ENCODE results near the gene PTPN5.
"Not testable (repeated sequence)": the region's sequence is repeated elsewhere in the genome, so short reads cannot be mapped to it uniquely, and the experiment has no call there.

PTPN5 gene

GRCh38 chr11:18791207-18791968 lies at the start of gene PTPN5:
Gene PTPN5, minus strand, starts transcription at chr11:18791798. Its CDS starts 19,840 bp downstream, at chr11:18771958.
- no peak for DNase-seq (ENCODE audit: low read depth)

DNA sequence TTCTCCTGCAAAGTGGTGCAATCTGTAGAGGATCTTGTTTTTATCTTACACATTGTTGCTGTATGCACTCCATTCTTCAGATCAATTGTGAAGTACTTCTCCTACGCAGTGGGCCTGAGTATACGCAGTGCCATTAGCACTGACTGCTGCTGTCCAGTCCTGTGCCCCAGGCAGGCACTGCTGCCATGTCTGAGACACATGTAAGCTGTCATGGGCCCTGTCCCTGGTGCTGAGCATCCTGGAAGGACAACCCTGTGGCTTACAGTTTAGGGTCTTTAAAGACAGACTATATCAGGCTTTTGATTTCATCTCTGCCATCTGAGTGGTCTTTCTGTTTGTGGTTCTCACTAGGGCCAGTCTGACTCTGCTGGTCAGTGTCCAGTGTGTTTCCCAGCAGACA lies 44.8 kb upstream of the PTPN5 start:
- DNase-seq (ENCODE audit: low read depth), result no peak

DNA sequence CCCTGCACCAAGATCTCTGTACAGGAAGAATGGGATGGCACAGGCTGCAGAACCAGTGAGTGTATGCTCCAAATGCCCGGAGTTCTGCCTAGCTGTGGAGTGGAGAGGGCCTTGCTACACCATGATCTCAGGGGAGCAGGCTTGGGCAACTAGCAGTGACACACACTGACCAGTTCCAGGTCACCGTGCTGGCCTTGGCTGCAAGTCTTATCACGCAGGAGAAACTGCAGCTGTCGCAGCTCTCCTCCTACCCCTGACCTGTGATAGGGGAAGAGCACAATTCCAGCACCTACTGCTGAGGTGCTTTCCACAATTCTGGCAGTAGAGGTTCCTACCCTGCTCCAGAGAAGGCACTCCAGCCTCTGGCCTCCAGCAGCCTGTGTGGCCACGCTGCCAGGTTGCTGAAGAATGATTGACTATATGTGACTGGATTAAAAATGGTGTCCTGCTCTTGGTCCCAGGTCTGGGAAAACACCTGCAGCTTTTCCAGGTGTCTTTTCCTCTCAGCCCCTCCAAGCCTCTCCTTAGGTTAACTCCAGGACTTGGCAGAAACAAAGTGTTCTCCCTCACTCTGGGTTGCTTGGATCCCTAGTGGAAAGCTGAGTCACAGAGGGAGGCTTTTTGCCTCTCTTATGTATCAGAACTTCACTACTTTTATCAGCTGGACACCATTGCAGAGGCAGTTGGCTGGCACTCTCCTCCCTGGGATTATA lies 43.3 kb upstream of the PTPN5 start:
- DNase-seq (ENCODE audit: low read depth), result no peak

DNA sequence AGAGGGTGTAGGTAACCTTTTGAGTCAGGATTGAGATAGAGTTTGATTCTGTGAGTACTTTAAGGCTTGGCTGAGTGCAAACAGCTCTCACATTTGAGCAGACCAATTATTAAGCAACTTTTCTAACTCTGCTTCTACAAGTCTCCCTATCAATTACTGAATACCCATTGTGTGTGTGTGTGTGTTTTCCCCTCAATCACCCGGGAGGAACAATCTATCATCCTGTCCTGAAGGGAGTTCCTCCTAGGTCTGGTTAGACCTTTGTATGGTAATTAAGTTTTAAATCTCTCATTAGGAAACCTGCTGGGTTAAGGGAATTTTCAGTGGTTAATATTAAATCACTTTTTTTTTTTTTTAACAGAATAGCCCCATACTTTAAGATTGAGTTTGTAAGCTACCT lies 28.6 kb upstream of the PTPN5 start:
- DNase-seq (ENCODE audit: low read depth), result not testable (repeated sequence)

- DNase-seq (ENCODE audit: low read depth), result no peak
These were observed 12.8 kb upstream of the PTPN5 start for GRCh38 chr11:18804199-18804999.

DNA sequence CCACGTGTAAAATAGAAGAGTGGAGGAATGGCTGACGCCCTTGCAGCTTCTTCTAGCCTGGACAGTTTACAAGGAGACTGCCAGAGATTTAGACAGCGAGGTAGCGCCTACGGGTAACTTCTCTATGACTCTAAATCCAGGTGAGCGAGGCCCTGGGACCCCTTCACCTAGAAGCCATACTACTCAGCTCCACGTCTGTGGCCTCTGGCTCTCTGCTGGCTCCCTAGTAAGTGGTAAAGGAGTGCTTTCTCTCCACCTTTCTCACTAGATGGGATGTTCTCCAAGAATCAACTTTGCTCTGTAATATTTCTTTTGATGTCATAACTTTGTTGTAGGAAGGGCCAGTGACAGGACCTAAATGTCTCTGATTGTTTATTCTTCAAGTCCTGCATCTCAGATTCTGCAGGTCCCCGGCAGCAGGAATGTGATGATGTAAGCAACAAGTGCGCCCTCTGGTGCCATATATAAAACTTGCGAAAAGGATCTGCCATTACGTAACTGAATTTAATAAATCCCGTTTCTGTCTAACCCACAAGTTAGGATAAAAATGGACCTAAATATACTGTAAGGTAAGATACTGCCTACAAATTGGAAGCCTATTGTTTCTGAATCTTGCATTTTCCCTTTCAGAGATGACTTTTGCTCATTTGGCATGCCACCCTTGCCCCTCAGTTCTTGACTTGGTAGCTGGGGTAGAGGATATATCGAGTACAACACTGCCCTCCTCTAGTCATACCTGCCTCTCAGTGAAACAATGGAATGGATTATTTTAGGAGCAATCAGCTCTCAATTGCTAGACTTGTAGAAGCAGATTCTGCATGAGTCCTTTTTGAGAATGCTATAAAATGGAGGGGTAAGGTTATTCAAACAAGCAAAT lies 11.0 kb upstream of the PTPN5 start:
- DNase-seq (ENCODE audit: low read depth), result no peak

DNA sequence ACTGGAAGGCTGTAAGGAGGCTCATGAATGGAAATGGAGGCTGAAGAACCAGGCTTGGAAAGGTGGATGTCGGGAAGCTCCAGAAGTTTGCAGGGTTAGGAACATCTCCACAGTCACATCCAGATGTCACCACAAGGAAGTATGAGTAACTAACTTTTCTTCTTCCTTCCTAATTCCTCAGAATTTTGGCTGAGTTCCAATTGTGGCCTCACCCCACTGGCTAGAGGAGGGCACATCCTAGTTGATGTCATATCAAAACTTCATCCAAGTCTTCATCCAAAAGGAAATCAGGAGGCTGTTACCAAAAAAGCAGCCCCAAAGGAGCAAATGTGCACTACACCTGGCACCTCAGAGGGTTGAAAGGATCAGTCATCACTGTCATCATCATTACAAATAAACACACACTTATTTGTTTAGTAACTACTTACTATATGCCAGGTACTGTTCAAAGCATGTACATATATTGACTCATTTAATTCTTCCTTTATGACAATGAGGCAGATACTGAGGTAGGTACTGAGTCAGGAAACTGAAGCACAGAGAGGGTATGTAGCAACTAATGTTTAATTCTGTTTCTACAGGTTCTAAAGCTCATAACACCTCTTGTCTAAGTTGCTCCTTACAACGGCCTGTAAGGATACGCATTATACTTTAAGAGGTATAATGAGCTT lies 7.3 kb upstream of the PTPN5 start:
- DNase-seq (ENCODE audit: low read depth), result no peak

DNA sequence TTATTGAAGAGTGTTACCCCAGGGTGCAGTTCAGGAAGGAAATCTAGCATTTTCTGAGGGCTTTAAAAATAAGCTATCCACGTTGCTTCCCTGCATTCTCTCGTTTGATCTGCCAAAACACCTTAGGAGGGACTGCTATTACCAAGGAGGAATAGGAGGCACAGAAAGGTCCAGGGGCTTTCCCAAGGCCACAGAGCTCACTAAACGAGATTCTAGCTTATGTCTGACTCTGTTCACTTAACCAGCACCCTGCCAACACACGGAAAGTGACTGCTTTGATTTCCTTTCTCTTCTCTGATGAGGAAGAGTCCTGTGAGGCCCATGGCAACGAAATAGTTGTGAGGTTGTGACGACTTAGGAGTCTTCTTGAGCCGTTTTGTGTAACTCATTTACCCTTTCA lies 3.4 kb upstream of the PTPN5 start:
- DNase-seq (ENCODE audit: low read depth), result no peak

DNA sequence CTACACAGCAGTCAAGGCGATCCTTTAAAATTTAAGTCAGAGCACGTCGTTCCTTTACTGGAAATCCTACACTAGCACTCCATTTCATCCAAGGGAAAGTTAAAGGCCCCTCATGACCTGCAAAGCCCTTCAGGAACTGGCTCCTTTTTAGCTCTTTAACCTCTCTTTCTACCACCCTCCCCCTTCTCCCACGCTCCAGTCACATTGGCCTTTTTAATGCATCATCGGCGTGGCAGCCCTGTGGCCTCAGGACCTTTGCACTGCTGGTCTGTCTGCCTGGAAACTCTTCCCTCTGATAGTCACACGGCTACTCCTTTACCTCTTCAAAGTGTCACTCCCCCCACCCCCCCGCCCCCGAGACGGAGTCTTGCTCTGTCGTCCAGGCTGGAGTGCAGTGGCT lies 1.2 kb upstream of the PTPN5 start:
- DNase-seq (ENCODE audit: low read depth), result no peak

- no peak for DNase-seq (ENCODE audit: low read depth)
These were observed 501 bp upstream of the PTPN5 start for GRCh38 chr11:18791969-18792628.

DNA sequence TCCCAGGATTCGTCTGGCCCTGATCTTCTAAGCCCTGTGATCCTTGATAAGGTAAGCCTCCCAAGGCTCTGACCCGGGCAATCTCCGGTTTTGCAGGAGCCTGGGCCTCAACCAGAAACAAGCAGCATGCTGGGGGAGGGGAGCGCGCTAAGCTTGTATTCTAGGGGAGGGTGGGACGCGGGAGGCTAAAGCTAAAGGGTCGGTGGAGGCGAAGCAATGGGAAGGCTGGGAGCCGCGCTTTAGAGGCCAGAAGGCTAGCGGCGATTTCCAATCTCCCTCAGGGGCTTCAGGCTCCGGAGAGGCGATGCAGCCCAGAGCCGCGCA lies 753 bp downstream of the PTPN5 start:
- DNase-seq (ENCODE audit: low read depth), result no peak

DNA sequence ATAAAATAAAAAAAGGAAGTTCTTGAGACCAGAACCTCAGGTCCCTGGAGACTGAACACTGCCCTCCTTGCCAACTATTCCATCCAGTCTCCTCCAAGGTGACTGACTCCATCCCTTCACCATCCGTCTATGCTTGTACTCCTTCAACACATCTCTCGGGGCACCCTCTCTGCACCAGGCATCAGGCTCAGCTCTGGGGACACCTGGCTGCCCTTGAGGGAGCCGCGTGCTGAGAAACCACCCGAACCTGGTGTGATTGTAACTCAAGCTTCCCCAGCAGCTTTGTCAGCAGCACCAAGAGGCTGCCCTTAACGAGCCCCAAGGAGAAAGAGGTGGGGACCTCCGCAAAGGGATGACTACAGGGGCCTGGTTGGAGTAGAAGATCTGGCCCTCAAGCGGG lies 1.7 kb downstream of the PTPN5 start:
- no peak for DNase-seq (ENCODE audit: low read depth)

DNA sequence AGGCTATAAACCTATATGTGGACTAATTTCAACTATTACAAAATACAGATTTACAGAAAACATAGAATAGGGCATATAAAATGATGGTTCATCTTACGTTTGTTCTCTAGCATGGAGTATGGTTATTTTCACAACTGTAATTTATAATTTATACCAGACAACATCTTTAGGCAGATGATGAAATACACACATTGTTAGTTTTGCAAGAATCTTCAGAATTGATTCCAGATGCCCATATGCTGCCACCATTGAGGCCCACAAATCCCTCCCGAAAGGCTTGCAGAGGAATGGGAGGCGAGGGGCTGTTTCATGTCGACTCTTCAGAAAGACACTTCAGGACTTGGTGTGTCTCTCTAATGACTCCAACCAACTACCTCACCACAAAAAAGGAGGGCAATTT lies 6.2 kb downstream of the PTPN5 start:
- DNase-seq (ENCODE audit: low read depth), result no peak

DNA sequence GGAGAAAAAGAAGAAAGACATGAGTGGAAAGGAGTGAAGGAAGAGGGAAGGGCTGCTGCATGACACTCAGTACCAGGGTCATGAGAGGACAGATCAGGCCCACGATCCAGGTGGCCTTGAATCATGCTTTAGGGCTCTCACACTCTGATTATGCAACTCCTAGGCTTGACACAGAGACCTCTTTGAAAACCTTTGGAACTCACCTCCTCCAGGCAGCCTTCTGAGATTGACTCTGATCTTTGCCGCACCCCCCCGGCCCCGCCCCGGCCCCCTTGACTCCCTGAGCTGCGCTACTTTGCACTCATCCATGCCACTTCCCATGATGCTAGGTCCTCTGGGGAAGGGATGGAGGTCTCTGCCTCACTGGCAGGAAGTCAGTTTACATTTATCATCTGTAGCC lies 10.7 kb downstream of the PTPN5 start:
- DNase-seq (ENCODE audit: low read depth), result no peak

GRCh38 chr11:18780329-18780728 lies 11.3 kb downstream of the PTPN5 start:
- no peak for DNase-seq (ENCODE audit: low read depth)

DNA sequence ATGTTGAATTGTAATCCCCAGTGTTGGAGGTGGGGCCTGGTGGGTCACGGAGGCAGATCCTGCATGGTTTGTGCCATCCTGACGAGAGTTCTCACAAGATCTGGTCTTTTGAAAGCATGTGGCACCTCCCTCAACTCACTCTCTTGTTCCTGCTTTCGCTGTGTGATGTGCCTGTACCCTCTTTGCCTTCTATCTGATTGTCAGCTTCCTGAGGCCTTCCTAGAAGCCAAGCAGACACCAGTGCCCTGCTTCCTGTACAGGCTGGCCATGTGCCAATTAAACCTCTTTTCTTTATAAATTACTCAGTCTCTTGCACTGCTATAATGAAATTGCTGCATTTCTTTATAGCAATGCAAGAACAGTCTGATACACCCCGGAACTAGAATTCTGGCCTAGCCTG lies 13.1 kb downstream of the PTPN5 start:
- no peak for DNase-seq (ENCODE audit: low read depth)

GRCh38 chr11:18776324-18776723 lies 15.3 kb downstream of the PTPN5 start:
- DNase-seq (ENCODE audit: low read depth), result no peak

- peak; percentile 10 for DNase-seq (ENCODE audit: low read depth)
These were observed 15.9 kb downstream of the PTPN5 start for GRCh38 chr11:18775492-18776292.

DNA sequence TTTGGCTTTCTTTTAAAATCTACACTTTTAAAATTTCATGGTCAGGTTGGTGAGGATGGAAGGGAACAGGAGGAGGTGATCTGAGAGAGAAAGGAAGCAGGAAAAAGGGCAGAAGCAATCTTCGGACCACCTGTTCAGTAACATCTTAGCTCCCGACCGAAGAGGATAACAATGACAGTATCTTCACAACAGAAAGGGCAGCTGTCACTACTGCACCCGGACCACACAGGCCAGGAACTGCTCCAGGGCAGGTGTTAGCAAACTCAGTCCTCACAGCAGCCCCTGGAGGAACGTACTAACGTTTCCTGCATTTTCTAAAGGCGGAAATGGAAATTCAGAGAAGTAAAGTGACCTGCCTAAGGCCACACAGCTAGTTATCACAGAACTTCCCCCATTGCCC lies 16.8 kb downstream of the PTPN5 start:
- DNase-seq (ENCODE audit: low read depth), result no peak

DNA sequence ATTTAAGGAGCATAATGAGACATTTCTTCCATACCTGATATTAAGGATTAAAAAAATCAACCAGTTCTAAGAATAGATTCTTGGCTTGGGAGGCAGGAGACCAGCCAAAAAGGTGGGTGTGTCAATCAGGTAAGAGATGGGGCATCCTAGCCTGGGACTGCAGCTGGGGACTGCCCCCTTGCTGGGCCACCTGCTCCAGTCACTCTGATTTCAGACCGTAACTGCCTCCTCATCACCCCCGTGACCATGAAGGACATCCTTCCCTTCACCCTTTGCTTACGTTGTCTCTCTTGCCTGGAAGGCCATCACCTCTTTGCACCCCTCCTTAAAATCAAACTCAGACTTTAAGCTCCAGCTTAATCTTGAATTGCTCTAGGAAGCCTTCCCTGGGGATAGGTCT lies 17.9 kb downstream of the PTPN5 start:
- no peak for DNase-seq (ENCODE audit: low read depth)
